HepG2 (cell line): ENCODE results near the gene DHX8. TPM values are rescaled to one million over a fixed set of nuclear protein-coding genes. Genes with fewer than 3 reads are reported as not detected.

ENCODE experiments used
- SRSF1 ChIP-seq: fragments of 200-400 bp; formaldehyde crosslinking; optimal IDR thresholded peaks from 2 replicates; pipeline ENCODE3; 2017; ENCODE audit warnings: mild to moderate bottlenecking, low read depth, low read length, moderate library complexity
- TAF1 ChIP-seq: sonication (generic); formaldehyde crosslinking; IDR thresholded peaks from 2 replicates; pipeline ENCODE4 v1.4.0; 2020; ENCODE audit warnings: missing genetic modification reagents
- XRCC5 ChIP-seq: fragments of 200-400 bp; formaldehyde crosslinking; optimal IDR thresholded peaks from 2 replicates; pipeline ENCODE3; 2017; ENCODE audit warnings: mild to moderate bottlenecking, low read length
- ZNF160 ChIP-seq: sonication (generic); formaldehyde crosslinking; IDR thresholded peaks from 2 replicates; pipeline ENCODE4 v1.8.0; 2022; ENCODE audit warnings: mild to moderate bottlenecking, inconsistent platforms, missing genetic modification reagents
- ZNF274 ChIP-seq: sonication (generic); formaldehyde crosslinking; IDR thresholded peaks from 2 replicates; pipeline ENCODE4 v1.5.1; 2020; ENCODE audit warnings: mild to moderate bottlenecking, missing genetic modification reagents
- ZNF792 ChIP-seq: IDR thresholded peaks from 2 replicates; pipeline ENCODE4 v1.6.1; 2016
- polyA plus RNA-seq, 8 experiments: library from polyadenylated mRNA; depleted of rRNA in 3 of 8; stranded (reverse) in 7 of 8; unstranded in 1 of 8; fragments of >200 nt; fragmentation: Illumina TruSeq in 4 of 8; extraction: Trizol in 4 of 8; gene quantifications; 2 replicates each; pipeline versions ENCODE4 v1.2.1 to v1.2.3, GENCODE V29; 2011 to 2016; ENCODE audit warnings: low read depth in 4 of 8, missing spikeins in 1 of 8, mixed read lengths in 1 of 8; ENCODE audit not compliant: insufficient read depth in 1 of 8
- total RNA-seq, 5 experiments: library from RNA; depleted of rRNA; stranded (reverse); fragments of >200 nt; fragmentation: Illumina TruSeq; extraction: Trizol; gene quantifications; 2 replicates each; pipeline ENCODE4 v1.2.3, GENCODE V29; 2016; ENCODE audit warnings: low read depth in 1 of 5
- TF ChIP-seq, protein P1 (sequence below): IDR thresholded peaks from 2 replicates; pipeline ENCODE4 v1.4.0; 2020; ENCODE audit warnings: mild to moderate bottlenecking, missing genetic modification reagents
- TF ChIP-seq, protein P2 (sequence below): sonication (generic); formaldehyde crosslinking; IDR thresholded peaks from 2 replicates; pipeline ENCODE4 v1.4.0; 2020; ENCODE audit warnings: missing genetic modification reagents
- TF ChIP-seq, protein P3 (sequence below): fragments of 450-650 bp; IDR thresholded peaks from 2 replicates; pipeline ENCODE4 v1.6.1; 2017
- TF ChIP-seq, protein P4 (sequence below): sonication (generic); formaldehyde crosslinking; IDR thresholded peaks from 2 replicates; pipeline ENCODE4 v1.4.0; 2020; ENCODE audit warnings: mild to moderate bottlenecking, missing genetic modification reagents
- TF ChIP-seq, protein P5 (sequence below): sonication (generic); formaldehyde crosslinking; IDR thresholded peaks from 2 replicates; pipeline ENCODE4 v1.4.0; 2020; ENCODE audit warnings: missing genetic modification reagents
- TF ChIP-seq, protein P6 (sequence below): IDR thresholded peaks from 2 replicates; pipeline ENCODE4 v1.6.1; 2012; ENCODE audit warnings: low read depth, low read length, improper control_type of control experiment
- TF ChIP-seq, protein P7 (sequence below): sonication (generic); formaldehyde crosslinking; IDR thresholded peaks from 2 replicates; pipeline ENCODE4 v1.4.0; 2020; ENCODE audit warnings: missing genetic modification reagents

DHX8 gene
- total and polyA plus RNA-seq, 2 of the 13 experiments (the other 11 are each of a cell fraction or from before 2014, with no cell fraction given), result 24.8 to 48.9 TPM

DNA sequence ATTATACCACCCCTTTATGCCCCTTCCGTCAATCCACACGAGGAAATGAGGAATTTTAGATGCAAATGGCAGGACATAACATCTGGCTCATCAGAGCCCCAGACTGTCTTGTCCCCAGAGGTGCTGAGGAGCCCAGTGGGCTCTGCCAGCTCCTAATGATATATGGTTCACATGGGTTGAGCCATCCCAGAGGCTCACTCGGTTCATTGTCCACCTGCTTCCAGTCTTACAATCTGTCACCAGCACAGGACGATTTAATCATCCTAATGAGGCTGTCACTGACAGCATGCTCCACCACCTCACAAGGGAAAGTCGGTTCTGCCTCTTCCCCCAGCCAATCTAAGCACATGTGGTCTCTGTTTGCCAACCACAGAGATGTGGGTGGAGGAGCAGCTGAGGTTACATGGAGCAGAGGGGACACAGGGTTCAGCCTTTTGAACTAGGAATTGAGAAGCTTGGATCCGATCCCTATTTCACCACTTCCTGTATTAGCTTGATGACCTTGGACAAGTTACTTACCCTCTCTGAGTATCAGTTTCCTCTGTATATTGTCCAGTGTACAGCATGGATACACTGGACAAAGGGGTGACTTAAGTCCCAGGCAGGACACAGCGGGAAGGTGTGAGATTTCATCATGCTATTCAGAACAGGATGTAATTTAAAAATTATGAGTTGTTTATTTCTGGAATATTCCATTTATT, 27.0 kb upstream of the DHX8 start (continued):
- 0 out of 2 replicates have a peak, but pooled peaks have one; percentile 21 for TF ChIP-seq ZNF160
- TF ChIP-seq, protein P1, sequence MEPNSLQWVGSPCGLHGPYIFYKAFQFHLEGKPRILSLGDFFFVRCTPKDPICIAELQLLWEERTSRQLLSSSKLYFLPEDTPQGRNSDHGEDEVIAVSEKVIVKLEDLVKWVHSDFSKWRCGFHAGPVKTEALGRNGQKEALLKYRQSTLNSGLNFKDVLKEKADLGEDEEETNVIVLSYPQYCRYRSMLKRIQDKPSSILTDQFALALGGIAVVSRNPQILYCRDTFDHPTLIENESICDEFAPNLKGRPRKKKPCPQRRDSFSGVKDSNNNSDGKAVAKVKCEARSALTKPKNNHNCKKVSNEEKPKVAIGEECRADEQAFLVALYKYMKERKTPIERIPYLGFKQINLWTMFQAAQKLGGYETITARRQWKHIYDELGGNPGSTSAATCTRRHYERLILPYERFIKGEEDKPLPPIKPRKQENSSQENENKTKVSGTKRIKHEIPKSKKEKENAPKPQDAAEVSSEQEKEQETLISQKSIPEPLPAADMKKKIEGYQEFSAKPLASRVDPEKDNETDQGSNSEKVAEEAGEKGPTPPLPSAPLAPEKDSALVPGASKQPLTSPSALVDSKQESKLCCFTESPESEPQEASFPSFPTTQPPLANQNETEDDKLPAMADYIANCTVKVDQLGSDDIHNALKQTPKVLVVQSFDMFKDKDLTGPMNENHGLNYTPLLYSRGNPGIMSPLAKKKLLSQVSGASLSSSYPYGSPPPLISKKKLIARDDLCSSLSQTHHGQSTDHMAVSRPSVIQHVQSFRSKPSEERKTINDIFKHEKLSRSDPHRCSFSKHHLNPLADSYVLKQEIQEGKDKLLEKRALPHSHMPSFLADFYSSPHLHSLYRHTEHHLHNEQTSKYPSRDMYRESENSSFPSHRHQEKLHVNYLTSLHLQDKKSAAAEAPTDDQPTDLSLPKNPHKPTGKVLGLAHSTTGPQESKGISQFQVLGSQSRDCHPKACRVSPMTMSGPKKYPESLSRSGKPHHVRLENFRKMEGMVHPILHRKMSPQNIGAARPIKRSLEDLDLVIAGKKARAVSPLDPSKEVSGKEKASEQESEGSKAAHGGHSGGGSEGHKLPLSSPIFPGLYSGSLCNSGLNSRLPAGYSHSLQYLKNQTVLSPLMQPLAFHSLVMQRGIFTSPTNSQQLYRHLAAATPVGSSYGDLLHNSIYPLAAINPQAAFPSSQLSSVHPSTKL (CRISPR knock-in tag), result peak; percentile 100
- peak; percentile 66; the same call in 1 of the 2 replicates for TF ChIP-seq TAF1 (CRISPR knock-in tag)
- TF ChIP-seq, protein P2, sequence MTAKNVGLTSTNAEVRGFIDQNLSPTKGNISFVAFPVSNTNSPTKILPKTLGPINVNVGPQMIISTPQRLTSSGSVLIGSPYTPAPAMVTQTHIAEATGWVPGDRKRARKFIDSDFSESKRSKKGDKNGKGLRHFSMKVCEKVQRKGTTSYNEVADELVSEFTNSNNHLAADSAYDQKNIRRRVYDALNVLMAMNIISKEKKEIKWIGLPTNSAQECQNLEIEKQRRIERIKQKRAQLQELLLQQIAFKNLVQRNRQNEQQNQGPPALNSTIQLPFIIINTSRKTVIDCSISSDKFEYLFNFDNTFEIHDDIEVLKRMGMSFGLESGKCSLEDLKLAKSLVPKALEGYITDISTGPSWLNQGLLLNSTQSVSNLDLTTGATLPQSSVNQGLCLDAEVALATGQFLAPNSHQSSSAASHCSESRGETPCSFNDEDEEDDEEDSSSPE, result peak; percentile 73
- TF ChIP-seq, protein P3, sequence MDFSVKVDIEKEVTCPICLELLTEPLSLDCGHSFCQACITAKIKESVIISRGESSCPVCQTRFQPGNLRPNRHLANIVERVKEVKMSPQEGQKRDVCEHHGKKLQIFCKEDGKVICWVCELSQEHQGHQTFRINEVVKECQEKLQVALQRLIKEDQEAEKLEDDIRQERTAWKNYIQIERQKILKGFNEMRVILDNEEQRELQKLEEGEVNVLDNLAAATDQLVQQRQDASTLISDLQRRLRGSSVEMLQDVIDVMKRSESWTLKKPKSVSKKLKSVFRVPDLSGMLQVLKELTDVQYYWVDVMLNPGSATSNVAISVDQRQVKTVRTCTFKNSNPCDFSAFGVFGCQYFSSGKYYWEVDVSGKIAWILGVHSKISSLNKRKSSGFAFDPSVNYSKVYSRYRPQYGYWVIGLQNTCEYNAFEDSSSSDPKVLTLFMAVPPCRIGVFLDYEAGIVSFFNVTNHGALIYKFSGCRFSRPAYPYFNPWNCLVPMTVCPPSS, result no peak
- TF ChIP-seq XRCC5, result peak; percentile 88
- peak; percentile 95 for TF ChIP-seq ZNF792 (CRISPR knock-in tag)
- peak; percentile 87 for TF ChIP-seq ZNF274 (CRISPR knock-in tag)
- TF ChIP-seq, protein P4, sequence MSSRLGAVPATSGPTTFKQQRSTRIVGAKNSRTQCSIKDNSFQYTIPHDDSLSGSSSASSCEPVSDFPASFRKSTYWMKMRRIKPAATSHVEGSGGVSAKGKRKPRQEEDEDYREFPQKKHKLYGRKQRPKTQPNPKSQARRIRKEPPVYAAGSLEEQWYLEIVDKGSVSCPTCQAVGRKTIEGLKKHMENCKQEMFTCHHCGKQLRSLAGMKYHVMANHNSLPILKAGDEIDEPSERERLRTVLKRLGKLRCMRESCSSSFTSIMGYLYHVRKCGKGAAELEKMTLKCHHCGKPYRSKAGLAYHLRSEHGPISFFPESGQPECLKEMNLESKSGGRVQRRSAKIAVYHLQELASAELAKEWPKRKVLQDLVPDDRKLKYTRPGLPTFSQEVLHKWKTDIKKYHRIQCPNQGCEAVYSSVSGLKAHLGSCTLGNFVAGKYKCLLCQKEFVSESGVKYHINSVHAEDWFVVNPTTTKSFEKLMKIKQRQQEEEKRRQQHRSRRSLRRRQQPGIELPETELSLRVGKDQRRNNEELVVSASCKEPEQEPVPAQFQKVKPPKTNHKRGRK (CRISPR knock-in tag), result no peak
- TF ChIP-seq, protein P5, sequence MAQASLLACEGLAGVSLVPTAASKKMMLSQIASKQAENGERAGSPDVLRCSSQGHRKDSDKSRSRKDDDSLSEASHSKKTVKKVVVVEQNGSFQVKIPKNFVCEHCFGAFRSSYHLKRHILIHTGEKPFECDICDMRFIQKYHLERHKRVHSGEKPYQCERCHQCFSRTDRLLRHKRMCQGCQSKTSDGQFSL (CRISPR knock-in tag), result peak; percentile 68; the same call in 1 of the 2 replicates
- TF ChIP-seq, protein P6, sequence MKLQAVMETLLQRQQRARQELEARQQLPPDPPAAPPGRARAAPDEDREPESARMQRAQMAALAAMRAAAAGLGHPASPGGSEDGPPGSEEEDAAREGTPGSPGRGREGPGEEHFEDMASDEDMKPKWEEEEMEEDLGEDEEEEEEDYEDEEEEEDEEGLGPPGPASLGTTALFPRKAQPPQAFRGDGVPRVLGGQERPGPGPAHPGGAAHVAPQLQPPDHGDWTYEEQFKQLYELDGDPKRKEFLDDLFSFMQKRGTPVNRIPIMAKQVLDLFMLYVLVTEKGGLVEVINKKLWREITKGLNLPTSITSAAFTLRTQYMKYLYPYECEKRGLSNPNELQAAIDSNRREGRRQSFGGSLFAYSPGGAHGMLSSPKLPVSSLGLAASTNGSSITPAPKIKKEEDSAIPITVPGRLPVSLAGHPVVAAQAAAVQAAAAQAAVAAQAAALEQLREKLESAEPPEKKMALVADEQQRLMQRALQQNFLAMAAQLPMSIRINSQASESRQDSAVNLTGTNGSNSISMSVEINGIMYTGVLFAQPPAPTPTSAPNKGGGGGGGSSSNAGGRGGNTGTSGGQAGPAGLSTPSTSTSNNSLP, result peak; percentile 70; the same call in 1 of the 2 replicates
- TF ChIP-seq, protein P7, sequence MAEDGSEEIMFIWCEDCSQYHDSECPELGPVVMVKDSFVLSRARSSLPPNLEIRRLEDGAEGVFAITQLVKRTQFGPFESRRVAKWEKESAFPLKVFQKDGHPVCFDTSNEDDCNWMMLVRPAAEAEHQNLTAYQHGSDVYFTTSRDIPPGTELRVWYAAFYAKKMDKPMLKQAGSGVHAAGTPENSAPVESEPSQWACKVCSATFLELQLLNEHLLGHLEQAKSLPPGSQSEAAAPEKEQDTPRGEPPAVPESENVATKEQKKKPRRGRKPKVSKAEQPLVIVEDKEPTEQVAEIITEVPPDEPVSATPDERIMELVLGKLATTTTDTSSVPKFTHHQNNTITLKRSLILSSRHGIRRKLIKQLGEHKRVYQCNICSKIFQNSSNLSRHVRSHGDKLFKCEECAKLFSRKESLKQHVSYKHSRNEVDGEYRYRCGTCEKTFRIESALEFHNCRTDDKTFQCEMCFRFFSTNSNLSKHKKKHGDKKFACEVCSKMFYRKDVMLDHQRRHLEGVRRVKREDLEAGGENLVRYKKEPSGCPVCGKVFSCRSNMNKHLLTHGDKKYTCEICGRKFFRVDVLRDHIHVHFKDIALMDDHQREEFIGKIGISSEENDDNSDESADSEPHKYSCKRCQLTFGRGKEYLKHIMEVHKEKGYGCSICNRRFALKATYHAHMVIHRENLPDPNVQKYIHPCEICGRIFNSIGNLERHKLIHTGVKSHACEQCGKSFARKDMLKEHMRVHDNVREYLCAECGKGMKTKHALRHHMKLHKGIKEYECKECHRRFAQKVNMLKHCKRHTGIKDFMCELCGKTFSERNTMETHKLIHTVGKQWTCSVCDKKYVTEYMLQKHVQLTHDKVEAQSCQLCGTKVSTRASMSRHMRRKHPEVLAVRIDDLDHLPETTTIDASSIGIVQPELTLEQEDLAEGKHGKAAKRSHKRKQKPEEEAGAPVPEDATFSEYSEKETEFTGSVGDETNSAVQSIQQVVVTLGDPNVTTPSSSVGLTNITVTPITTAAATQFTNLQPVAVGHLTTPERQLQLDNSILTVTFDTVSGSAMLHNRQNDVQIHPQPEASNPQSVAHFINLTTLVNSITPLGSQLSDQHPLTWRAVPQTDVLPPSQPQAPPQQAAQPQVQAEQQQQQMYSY (CRISPR knock-in tag), result no peak
- TF ChIP-seq SRSF1, result no peak
